Mesodermal cell (in vitro differentiated cells): ENCODE measurements around the gene CYLD.

Source experiments
- H3K27ac ChIP-seq: 2 replicates; pipeline ENCODE4 v1.7.0; 2013; ENCODE audit warnings: mild to moderate bottlenecking, low read depth, low read length, moderate library complexity; ENCODE audit not compliant: severe bottlenecking
- H3K36me3 ChIP-seq: 2 replicates; pipeline ENCODE4 v1.7.1; 2013; ENCODE audit warnings: mild to moderate bottlenecking, low read length, moderate library complexity; ENCODE audit not compliant: control insufficient read depth, insufficient read depth
- H3K4me1 ChIP-seq: one replicate; pipeline ENCODE4 v1.7.1; 2013; ENCODE audit warnings: mild to moderate bottlenecking, low read length; ENCODE audit not compliant: insufficient read depth, control insufficient read depth, poor library complexity, severe bottlenecking
- H3K4me3 ChIP-seq: 2 replicates; pipeline ENCODE4 v1.7.0; 2013; ENCODE audit warnings: low read length, control low read depth, mild to moderate bottlenecking; ENCODE audit not compliant: insufficient read depth, poor library complexity, severe bottlenecking; ENCODE audit errors: extremely low read depth
- H3K9me3 ChIP-seq: 2 replicates; pipeline ENCODE4 v1.7.1; 2013; ENCODE audit warnings: mild to moderate bottlenecking, low read length, moderate library complexity; ENCODE audit not compliant: control insufficient read depth
- WGBS, 2 experiments: methylation state at CpG; one replicate each; pipeline ENCODE4 v1.1.5; 2013; ENCODE audit warnings: missing lambda C conversion rate in 2 of 2; ENCODE audit not compliant: insufficient coverage in 2 of 2; 5-methylcytosine and 5-hydroxymethylcytosine counted together

CYLD gene

DNA sequence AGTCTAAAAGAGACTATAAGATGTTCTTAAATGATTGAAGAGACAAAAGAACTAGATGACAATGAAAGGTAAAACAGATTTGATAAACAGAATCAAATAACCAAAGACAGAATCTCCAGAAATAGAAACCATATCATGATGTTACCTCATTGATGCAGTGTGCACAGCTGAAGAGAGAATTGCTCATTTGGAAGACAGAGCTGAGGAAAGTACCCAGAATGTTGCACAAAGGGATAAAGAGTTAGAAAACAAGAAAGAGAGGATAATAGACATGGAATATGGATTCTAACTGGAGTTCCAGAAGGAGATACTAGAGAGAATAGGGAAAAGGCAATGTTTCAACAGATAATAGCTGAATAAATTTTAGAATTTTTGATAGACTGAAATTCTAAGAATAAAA is 47.9 kb downstream of the CYLD start:
- Histone ChIP-seq H3K4me1 (no peaks in the 10 kb centered on the region), H3K36me3 (no peaks in the 10 kb centered on the region), H3K9me3 (no peaks in the 10 kb centered on the region), H3K4me3 (no peak overlapping the region), H3K27ac (no peak overlapping the region)

DNA sequence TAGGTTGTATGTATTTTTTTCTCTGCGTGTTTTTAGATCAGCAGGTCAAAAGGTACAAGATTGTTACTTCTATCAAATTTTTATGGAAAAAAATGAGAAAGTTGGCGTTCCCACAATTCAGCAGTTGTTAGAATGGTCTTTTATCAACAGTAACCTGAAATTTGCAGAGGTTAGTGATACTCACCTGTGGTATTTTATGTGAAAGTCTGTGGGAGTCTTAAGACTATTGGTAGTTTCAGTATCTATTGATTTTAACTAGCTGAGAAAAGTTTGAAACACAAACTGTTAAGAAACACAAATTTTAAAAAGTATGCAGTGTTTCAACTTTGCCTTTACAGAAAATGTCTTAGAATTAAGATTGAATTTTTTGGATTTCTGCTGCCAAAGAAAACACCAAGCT is 49.6 kb downstream of the CYLD start:
- Histone ChIP-seq H3K27ac (no peak overlapping the region), H3K9me3 (no peaks in the 10 kb centered on the region), H3K4me3 (no peak overlapping the region), H3K36me3 (peaks cover 9% of the 10 kb centered on the region), H3K4me1 (no peaks in the 10 kb centered on the region)
- 90 to 92% methylated on average over 2 of the region's 2 CpGs for WGBS, 2 experiments

DNA sequence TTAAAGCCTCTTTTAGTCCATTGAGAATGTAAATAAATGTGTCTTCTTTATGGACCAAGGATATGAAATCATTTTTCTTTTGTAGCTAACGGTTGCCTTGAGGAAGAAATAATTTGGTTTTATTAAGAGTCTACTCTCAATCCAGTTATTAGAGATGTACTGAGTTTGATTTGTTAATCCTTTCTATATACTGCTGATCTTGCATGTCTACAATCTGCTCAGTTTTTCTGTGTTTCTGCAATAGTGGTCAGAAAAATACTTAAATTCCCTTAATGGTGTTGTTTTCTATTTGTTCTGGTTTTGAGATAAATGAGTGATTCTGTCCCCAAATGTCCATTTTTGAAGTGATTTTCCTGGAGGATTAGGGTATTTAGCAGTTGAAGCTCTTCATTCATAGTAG is 54.9 kb downstream of the CYLD start:
- no peaks in the 10 kb centered on the region for H3K9me3 ChIP-seq
- H3K27ac ChIP-seq: no peak overlapping the region
- WGBS, 2 experiments: no CpG with 5 or more reads among the region's 1 CpG
- peaks cover 11% of the 10 kb centered on the region for H3K36me3 ChIP-seq
- no peak overlapping the region for H3K4me3 ChIP-seq
- no peaks in the 10 kb centered on the region for H3K4me1 ChIP-seq

DNA sequence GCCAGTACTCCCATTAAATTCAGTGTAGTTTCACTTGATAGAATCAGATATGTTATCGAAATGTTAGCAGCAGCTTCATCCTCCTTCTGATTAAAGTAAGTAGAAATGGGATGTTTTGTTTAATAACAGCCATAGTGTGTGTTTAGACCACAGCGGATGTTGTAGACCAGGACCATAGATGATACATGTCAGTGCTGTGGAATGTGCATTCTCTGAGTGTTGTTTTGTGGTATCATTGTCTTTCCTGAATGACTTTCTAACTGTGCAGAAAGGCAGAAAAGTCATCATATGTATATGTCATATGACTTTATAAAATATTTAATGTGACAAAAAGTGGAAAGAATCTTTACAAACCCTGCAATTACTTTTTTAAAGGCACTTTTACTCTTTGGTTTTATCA is 55.6 kb downstream of the CYLD start:
- Histone ChIP-seq H3K27ac (no peak overlapping the region), H3K36me3 (peaks cover 11% of the 10 kb centered on the region), H3K9me3 (no peaks in the 10 kb centered on the region), H3K4me3 (no peak overlapping the region), H3K4me1 (no peaks in the 10 kb centered on the region)
- 100% methylated on average over 1 to 2 of the region's 2 CpGs for WGBS, 2 experiments

GRCh38 chr16:50800074-50800473 is 58.2 kb downstream of the CYLD start:
- Histone ChIP-seq H3K4me3 (no peak overlapping the region), H3K27ac (no peak overlapping the region), H3K4me1 (no peaks in the 10 kb centered on the region), H3K9me3 (no peaks in the 10 kb centered on the region), H3K36me3 (peaks cover 11% of the 10 kb centered on the region)
- 86 to 87% methylated on average over 2 to 3 of the region's 4 CpGs for WGBS, 2 experiments

GRCh38 chr16:50801036-50801435 is 59.1 kb downstream of the CYLD start:
- H3K4me3 ChIP-seq: no peak overlapping the region
- 50% methylated on average over 1 of the region's 2 CpGs; no CpG with 5 or more reads in 1 of the 2 experiments for WGBS, 2 experiments
- peaks cover 5% of the 10 kb centered on the region for H3K36me3 ChIP-seq
- H3K9me3 ChIP-seq: no peaks in the 10 kb centered on the region
- no peaks in the 10 kb centered on the region for H3K4me1 ChIP-seq
- H3K27ac ChIP-seq: no peak overlapping the region

- 91 to 100% methylated on average over 2 to 5 of the region's 6 CpGs for WGBS, 2 experiments
- H3K4me3 ChIP-seq: no peak overlapping the region
Measured at GRCh38 chr16:50802000-50802399, 60.1 kb downstream of the CYLD start.

GRCh38 chr16:50802961-50803360 is 61.1 kb downstream of the CYLD start:
- Histone ChIP-seq H3K9me3 (no peaks in the 10 kb centered on the region), H3K4me3 (no peak overlapping the region), H3K4me1 (no peaks in the 10 kb centered on the region), H3K36me3 (peaks cover 2% of the 10 kb centered on the region), H3K27ac (no peak overlapping the region)
- 74 to 76% methylated on average over 8 of the region's 8 CpGs for WGBS, 2 experiments

More at GRCh38 chr16:50802000-50802399, 60.1 kb downstream of the CYLD start:
- Histone ChIP-seq H3K36me3 (peaks cover 2% of the 10 kb centered on the region), H3K4me1 (no peaks in the 10 kb centered on the region), H3K27ac (no peak overlapping the region), H3K9me3 (no peaks in the 10 kb centered on the region)

- 88 to 95% methylated on average over 6 to 7 of the region's 10 CpGs for WGBS, 2 experiments
- no peaks in the 10 kb centered on the region for H3K36me3 ChIP-seq
- no peak overlapping the region for H3K4me3 ChIP-seq
- no peaks in the 10 kb centered on the region for H3K9me3 ChIP-seq
- no peaks in the 10 kb centered on the region for H3K4me1 ChIP-seq
- H3K27ac ChIP-seq: no peak overlapping the region
Measured at GRCh38 chr16:50804290-50804907, 62.5 kb downstream of the CYLD start.

DNA sequence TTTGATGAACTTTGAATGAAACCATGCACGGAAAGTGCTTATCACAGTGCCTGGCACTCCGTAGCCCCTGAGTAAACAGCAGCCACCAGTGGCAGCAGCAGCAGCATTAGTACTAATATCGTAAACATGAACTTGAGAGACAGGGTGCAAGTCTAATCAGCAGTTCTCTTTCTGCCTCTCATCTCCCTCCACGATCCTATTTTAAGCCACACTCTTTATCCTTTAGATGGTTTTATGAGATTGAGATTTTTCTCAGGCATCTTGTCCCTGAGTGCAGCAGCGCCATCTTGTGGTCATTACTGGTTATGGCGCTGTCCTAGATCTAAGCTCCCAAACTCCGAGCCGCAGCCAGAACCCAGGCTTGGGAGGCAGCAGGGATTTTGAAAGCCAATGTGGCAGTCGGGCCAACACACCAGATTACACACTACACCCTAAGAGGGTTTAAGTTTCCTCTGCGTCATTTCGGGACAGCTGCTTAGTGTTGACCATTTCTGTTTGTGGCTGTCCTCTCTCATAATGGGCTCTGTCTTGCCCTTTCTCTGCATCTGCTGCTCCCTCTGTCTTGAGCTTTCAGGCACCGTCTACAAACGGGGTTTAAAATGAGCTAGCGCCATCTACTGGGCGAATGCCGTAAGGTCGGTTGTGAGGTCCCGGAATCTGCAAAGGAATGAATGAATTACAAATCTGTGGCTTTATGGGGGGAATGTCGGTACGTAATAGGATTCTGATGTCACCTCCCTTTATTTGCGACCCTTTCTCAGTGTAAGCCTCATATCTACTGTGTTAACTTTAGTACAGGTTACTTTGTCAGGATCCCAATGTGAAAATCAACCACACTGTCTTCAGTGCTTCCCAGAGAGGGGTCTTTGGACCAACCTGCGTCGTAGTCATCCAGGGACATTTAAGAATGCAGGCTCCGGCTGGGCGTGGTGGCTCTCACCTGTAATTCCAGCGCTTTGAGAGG is 64.5 kb downstream of the CYLD start:
- Histone ChIP-seq H3K27ac (no peak overlapping the region), H3K9me3 (no peaks in the 10 kb centered on the region), H3K4me1 (no peaks in the 10 kb centered on the region), H3K36me3 (no peaks in the 10 kb centered on the region), H3K4me3 (peak overlapping the region; percentile 24)
- 22 to 31% methylated on average over 18 to 23 of the region's 26 CpGs for WGBS, 2 experiments
